ENCODE measurements around the gene TOP3A. TPM values are rescaled to one million over a fixed set of nuclear protein-coding genes. Genes with fewer than 3 reads are reported as not detected.

Gene TOP3A
- total RNA-seq, 6 experiments from 2014 or later: 23.0 to 26.4 (median 24.0) TPM

DNA sequence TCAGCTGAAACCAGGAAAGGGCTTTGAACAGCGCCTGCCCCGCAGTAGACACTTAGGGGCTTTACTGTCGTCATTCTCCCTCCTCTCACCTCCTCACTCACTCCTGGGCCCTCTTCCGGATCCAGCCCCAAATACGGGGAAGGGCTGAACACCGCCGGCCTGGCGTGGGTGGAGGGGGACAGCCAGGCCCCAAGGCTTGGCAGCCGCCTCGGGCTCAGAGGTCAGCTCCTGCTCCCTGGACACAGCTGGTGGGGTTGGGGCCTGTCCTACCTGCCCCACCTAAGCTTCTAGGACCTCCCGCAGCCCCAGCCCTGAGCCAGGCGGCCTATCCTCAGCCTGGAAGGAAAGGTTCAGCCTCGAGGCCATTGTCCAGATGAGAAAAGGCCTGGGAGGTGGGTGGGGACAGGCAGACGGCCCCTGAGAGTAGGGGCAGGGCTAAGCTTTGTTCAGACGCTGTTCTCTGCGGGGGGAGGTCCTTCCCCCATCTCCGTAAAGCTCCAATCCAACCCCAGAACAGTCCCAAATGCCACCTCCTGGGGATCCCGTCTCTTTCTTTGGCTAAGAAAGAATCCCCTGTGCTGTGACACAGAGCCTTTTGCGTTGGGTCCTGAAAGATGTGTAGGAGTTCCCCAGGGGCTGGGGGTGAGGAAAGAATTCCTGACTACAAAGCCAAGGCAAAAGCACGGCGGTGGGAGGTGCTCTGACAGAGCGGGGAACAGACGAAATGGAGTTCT, 90.2 kb downstream of the TOP3A start:
- Mint-ChIP-seq H3K27me3 (ENCODE audit: insufficient read depth) (no peaks in the 10 kb centered on the region; the same call in 1 of the 2 replicates), H3K36me3 (ENCODE audit: low read depth) (peaks cover 6% of the 10 kb centered on the region), H3K9me3 (no peaks in the 10 kb centered on the region), H3K4me1 (ENCODE audit: low read depth) (peaks cover 53% of the 10 kb centered on the region), H3K27ac (peak overlapping the region; percentile 86), H3K4me3 (peak overlapping the region; percentile 83)
- DNase-seq: no peak
- TF ChIP-seq, protein P1, sequence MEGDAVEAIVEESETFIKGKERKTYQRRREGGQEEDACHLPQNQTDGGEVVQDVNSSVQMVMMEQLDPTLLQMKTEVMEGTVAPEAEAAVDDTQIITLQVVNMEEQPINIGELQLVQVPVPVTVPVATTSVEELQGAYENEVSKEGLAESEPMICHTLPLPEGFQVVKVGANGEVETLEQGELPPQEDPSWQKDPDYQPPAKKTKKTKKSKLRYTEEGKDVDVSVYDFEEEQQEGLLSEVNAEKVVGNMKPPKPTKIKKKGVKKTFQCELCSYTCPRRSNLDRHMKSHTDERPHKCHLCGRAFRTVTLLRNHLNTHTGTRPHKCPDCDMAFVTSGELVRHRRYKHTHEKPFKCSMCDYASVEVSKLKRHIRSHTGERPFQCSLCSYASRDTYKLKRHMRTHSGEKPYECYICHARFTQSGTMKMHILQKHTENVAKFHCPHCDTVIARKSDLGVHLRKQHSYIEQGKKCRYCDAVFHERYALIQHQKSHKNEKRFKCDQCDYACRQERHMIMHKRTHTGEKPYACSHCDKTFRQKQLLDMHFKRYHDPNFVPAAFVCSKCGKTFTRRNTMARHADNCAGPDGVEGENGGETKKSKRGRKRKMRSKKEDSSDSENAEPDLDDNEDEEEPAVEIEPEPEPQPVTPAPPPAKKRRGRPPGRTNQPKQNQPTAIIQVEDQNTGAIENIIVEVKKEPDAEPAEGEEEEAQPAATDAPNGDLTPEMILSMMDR (IDR thresholded peaks at IDR 0.05): no peak

DNA sequence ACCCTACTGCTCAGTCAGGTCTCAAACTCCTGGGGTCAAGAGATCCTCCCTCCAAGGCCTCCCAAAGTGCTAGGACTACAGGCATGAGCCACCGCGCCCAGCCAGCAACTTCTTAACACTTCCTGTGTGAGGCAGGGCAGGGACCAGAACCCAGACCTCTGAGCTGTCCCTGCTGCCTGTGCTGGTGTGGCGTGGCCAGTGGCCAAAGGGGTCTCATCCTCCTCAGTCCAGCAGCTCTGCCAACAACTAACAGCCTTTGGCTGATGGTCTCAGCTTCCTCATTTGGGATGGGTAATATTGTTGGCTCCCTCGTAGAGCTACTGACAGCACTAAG, 90.8 kb downstream of the TOP3A start:
- no peak for DNase-seq
- Mint-ChIP-seq H3K27ac (no peak overlapping the region), H3K4me3 (no peak overlapping the region), H3K4me1 (ENCODE audit: low read depth) (peaks cover 57% of the 10 kb centered on the region), H3K9me3 (no peaks in the 10 kb centered on the region), H3K36me3 (ENCODE audit: low read depth) (peaks cover 6% of the 10 kb centered on the region), H3K27me3 (ENCODE audit: insufficient read depth) (no peaks in the 10 kb centered on the region; the same call in none of the 2 replicates)
- TF ChIP-seq, protein P1 (IDR thresholded peaks at IDR 0.05): no peak

Small RNAs within 50 kb of the gene (microRNA-seq; reads per million reads assigned to microRNA genes)
- gene MIR6778: not detected

Other genes with a start within 250 kb of the TOP3A start
- 10 to 100 TPM; 30.6 to 38.1 (median 33.7) TPM for gene DRG2, start 227.0 kb downstream of the TOP3A start, total RNA-seq (2021; fragmentation: NEBNext Ultra II Directional; extraction: Animal tissue kit (Norgen Biotek cat#: 25700))
- under 1 TPM in 4 of 6 experiments, not detected in 2; 0.12 to 0.20 (median 0.16) TPM for gene MYO15A, start 206.2 kb downstream of the TOP3A start, total RNA-seq (2021; fragmentation: NEBNext Ultra II Directional; extraction: Animal tissue kit (Norgen Biotek cat#: 25700))
- gene ALKBH5, start 131.2 kb downstream of the TOP3A start, total RNA-seq (2021; fragmentation: NEBNext Ultra II Directional; extraction: Animal tissue kit (Norgen Biotek cat#: 25700)): 100 to 1,000 TPM in 3 of 6 experiments, 10 to 100 TPM in 3; 90.2 to 117 (median 103) TPM
- gene LLGL1, start 89.4 kb downstream of the TOP3A start, total RNA-seq (2021; fragmentation: NEBNext Ultra II Directional; extraction: Animal tissue kit (Norgen Biotek cat#: 25700)): 10 to 100 TPM; 38.0 to 50.8 (median 41.0) TPM
- gene FLII, start 56.3 kb downstream of the TOP3A start, total RNA-seq (2021; fragmentation: NEBNext Ultra II Directional; extraction: Animal tissue kit (Norgen Biotek cat#: 25700)): 100 to 1,000 TPM; 347 to 472 (median 438) TPM
- 10 to 100 TPM; 13.3 to 19.9 (median 16.6) TPM for gene MIEF2, start 54.3 kb downstream of the TOP3A start, total RNA-seq (2021; fragmentation: NEBNext Ultra II Directional; extraction: Animal tissue kit (Norgen Biotek cat#: 25700))
- 10 to 100 TPM; 13.9 to 16.9 (median 15.5) TPM for gene SMCR8, start 299 bp upstream of the TOP3A start, total RNA-seq (2021; fragmentation: NEBNext Ultra II Directional; extraction: Animal tissue kit (Norgen Biotek cat#: 25700))
- 10 to 100 TPM in 5 of 6 experiments, 1 to 10 TPM in 1; 7.9 to 18.5 (median 16.2) TPM for gene SHMT1, start 48.6 kb upstream of the TOP3A start, total RNA-seq (2021; fragmentation: NEBNext Ultra II Directional; extraction: Animal tissue kit (Norgen Biotek cat#: 25700))
- not detected for gene EVPLL, start 62.8 kb upstream of the TOP3A start, total RNA-seq (2021; fragmentation: NEBNext Ultra II Directional; extraction: Animal tissue kit (Norgen Biotek cat#: 25700))
- under 1 TPM in 2 of 6 experiments, not detected in 4; 0.17 to 0.23 TPM for gene LGALS9C, start 161.8 kb upstream of the TOP3A start, total RNA-seq (2021; fragmentation: NEBNext Ultra II Directional; extraction: Animal tissue kit (Norgen Biotek cat#: 25700))

All from HFFc6 (cell line).